T follicular helper cell (primary cell): ENCODE results near the gene EOLA1.
"Not testable (repeated sequence)": the region's sequence is repeated elsewhere in the genome, so short reads cannot be mapped to it uniquely, and the experiment has no call there.

ENCODE experiments used
- DNase-seq: peaks from one replicate; pipeline ENCODE4 v3.0.0-alpha.2; 2020; ENCODE audit warnings: low read depth
- total RNA-seq, 2 experiments: gene quantifications; one replicate each; lab custom pipeline; 2026; lab: John Stamatoyannopoulos, UW

EOLA1 gene
- 27.5 to 30.4 reads per million in 2 experiments for total RNA-seq

- peak; percentile 86 for DNase-seq
Measured at GRCh38 chrX:149540621-149541520, at the start of gene EOLA1. EOLA1 (plus strand) TSS chrX:149541012; CDS start chrX:149545631, 4,619 bp downstream.

GRCh38 chrX:149491812-149492211 lies 49.0 kb upstream of the EOLA1 start:
- no peak for DNase-seq

GRCh38 chrX:149493567-149494562 lies 46.9 kb upstream of the EOLA1 start:
- DNase-seq = no peak

DNA sequence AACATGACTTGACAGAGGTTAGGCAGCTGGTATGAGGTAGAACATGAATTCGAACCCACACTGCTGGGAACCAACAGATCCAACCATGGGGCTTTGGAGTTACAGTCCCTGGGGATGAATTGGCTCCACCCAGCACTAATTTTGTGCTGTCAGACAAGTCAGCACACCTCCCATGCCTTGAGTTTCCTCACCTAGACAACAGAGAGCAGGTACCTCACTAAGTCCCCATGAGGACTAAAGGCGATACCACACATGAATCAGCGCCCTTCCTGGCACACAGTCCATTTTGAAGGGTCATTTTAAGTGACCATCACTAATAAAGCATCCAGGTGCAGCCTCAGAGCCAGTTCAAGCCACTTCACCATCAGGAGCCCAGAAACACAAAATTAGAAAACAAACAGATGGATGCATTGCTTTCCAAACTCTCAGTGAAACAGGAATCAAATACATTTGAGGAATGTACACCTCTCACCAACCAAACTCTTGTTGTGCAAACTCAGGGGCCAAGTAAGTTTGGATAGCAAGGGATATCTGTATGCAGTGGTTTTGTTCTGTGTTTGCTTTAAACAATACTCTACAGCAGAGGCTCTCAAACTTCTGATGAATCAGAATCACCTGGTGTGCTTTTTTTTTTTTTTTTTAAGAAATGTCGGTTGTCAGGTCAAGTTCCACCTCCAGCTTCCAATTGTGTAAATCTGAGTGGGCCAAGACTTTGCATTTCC lies 45.8 kb upstream of the EOLA1 start:
- DNase-seq = no peak

DNA sequence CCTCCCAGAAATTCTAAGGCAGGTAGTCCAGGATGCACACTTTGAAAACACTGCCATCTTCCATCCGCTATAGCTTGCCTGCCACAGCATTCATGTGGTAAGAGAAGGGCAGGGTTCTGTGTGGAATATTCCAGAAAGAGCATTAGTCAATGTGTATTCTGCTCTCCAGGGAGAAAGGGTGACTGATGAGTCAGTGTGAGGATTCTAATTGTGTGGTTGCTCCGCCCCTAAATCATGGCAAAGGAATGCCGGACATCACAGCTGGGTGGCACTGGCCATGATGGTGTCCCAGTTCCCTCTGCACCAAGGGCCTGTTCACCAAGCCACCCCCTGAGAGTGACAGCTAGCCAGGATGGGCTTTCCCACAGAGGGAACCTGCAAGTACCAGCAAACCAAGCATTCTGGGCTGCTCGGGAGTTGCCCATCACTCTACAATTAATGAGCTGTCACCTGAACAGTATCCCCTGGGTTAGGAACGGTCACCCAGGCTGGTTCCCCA lies 45.2 kb upstream of the EOLA1 start:
- no peak for DNase-seq

DNA sequence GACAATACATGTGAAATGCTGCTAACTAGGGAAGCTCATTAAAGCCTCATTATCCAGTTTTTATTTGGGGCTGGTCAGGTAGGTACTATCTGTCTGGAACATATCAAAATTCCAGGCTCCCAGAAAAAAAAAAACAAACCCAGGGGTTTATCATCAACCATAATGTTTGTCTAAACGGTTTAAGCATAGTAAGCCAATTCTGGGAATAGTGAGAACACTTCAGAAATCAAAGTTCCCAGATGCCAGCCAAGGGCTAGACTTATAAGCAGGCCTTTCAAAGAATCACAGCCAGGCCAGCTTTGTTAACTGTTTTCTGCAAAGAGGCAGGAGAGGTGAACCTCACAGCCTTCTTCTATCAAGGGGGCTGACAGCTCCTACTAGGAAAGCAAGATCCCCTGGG lies 43.8 kb upstream of the EOLA1 start:
- no peak for DNase-seq

- DNase-seq = no peak
Measured at GRCh38 chrX:149497626-149498025, 43.2 kb upstream of the EOLA1 start.

- DNase-seq = no peak
Measured at GRCh38 chrX:149498767-149499166, 42.0 kb upstream of the EOLA1 start.

DNA sequence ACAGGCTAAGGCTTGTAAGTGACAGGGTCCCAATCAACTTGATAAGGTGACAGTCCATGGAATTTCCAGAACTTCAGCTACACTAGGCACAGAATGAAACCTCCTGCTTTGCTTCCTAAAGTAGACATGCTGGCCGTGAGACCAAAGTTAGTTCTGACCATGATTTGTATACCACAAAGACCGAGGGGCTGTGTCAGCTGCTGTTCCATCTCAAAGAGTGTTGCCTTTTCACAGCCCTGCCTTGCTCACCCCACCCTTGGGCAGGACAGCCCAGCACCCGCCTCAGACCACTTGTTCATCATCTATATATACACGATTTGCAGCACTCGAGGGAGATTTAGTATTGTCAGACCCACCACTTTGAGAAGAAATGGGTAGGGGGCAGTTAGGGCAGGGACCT lies 41.0 kb upstream of the EOLA1 start:
- DNase-seq = no peak

- not testable (repeated sequence) for DNase-seq
Measured at GRCh38 chrX:149502923-149503322, 37.9 kb upstream of the EOLA1 start.

DNA sequence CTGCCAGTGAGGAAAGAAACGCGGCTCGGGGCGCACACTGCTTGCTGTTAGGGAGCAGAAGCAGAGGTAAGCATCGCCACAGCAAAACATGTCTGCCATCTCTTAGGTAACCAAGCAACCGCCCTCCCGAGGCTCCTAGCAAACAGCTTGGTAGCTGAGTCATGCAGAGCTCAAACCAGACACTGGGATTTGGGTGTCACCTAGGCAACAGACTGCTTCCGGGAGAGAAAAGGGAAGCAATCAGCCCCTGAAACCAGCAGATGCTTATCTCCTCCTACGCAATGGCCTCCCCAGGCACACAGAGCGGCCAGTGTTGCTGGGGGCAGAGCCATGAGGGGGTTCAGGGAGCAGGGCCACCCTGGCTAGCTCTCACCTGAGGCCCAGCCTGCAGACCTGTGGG lies 37.4 kb upstream of the EOLA1 start:
- DNase-seq = peak; percentile 60

GRCh38 chrX:149504226-149504914 lies 36.4 kb upstream of the EOLA1 start:
- DNase-seq = peak; percentile 61

DNA sequence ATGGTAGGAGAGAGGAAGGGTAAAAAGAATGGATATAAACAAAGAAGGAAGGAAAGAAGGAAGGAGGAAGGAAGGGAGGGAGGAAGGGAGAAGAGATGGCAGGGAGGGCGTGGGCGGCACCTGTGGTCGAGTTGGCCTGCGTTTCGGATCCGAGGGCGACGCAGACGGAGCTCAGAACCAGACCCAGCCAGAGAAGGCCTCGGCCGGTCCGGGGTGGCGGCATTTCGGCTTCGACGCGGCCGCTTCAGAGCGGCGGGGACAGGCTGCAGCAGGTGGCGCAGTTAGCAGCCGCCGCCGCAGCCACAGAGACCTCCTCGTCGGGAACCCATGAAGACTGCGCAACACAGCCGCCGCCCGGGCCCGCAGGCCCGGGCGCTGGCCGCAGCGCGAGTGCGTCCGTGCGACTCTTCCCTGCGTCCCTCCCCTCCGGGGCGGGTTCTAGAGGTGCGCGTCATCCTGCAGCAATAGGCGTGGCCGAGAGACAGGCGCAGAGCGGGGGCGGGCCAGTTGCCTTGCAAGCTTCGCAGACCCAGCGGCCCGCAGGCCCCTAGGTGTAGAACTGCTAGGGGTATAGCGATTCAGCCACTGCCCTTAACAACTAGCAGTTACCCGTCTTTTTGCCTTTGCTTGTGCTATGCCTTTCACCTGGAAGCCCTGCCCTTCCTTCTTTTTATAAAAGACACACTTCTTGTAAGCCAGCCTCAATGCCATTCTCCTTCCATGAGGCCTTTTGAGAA lies 35.7 kb upstream of the EOLA1 start, which contains the start of gene IDS:
Gene IDS, minus strand, starts transcription at position 392 of the 737 bp plus-strand sequence. Its CDS starts 169 bp downstream, at position 223.
- DNase-seq = peak; percentile 81

- no peak for DNase-seq
Measured at GRCh38 chrX:149505671-149506070, 35.1 kb upstream of the EOLA1 start.

DNA sequence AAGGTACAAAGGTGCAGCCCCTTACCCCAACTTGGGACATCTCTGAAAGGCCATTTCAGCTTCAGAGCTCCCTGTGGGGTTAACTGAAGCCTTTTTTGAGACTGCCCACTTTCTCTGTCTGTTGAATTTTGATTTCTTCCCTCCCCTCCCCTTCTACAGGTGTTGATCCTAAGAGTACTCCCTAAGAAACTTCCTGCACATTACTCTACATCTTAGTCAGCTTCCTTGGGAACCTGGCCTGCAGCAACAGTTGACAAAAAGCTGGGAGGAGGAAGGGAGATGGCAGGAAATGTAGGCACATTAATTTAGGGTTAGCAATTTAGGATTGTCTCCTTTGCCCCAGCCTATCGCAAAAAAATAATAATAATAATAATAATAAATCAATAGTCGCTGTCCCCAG lies 34.5 kb upstream of the EOLA1 start:
- no peak for DNase-seq

- no peak for DNase-seq
Measured at GRCh38 chrX:149508467-149508866, 32.3 kb upstream of the EOLA1 start.

GRCh38 chrX:149510386-149510785 lies 30.4 kb upstream of the EOLA1 start:
- no peak for DNase-seq

DNA sequence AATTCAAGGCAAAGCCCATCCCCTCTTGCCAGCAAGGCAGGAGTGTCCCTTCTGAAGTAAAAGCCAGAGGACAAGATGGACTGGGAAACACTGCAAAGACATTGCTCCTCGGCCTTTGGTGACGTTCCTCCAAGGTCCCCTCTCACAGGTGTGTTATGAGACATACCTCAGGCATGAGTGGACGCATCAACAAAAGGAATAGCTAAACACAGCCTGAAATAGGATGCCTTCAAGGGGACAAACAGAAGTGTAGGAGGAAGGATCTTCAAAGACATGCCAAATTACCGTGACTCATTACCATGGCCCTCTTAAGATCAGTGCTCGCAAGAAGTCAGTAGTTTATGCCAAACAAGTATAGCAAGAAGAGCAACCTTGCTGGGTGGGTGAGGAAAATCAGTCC lies 29.7 kb upstream of the EOLA1 start:
- no peak for DNase-seq

GRCh38 chrX:149512225-149512885 lies 28.5 kb upstream of the EOLA1 start:
- DNase-seq = peak; percentile 39
